Limb (tissue), 2 donors: ENCODE data around the gene ROR1.

Experiments used
- DNase-seq, 2 donors: peaks; one replicate each; pipeline ENCODE4 v3.0.0-alpha.2; 2016; ENCODE audit errors: extremely low spot score in 2 of 2

Gene ROR1

GRCh38 chr1:63969441-63969901, 195.7 kb downstream of the ROR1 start:
- DNase-seq = no peak

GRCh38 chr1:63971557-63971956, 197.7 kb downstream of the ROR1 start:
- no peak for DNase-seq

GRCh38 chr1:63973005-63973419, 199.2 kb downstream of the ROR1 start:
- no peak for DNase-seq

GRCh38 chr1:63974966-63975365, 201.1 kb downstream of the ROR1 start:
- no peak for DNase-seq

- no peak for DNase-seq
Measured at GRCh38 chr1:63975481-63975880, 201.7 kb downstream of the ROR1 start.

GRCh38 chr1:63976006-63976405, 202.2 kb downstream of the ROR1 start:
- no peak for DNase-seq

- no peak for DNase-seq
Measured at GRCh38 chr1:63977466-63977865, 203.6 kb downstream of the ROR1 start.

GRCh38 chr1:63980740-63981407, 207.1 kb downstream of the ROR1 start:
- no peak for DNase-seq

- no peak for DNase-seq
Measured at GRCh38 chr1:63981408-63981773, 207.6 kb downstream of the ROR1 start.

- DNase-seq = no peak
Measured at GRCh38 chr1:63982201-63982600, 208.4 kb downstream of the ROR1 start.

GRCh38 chr1:63983391-63984256, 209.8 kb downstream of the ROR1 start:
- DNase-seq = no peak

GRCh38 chr1:63984257-63984929, 210.6 kb downstream of the ROR1 start:
- peak in 1 of 2 donors; percentile 65 for DNase-seq

- no peak for DNase-seq
Measured at GRCh38 chr1:63984930-63985290, 211.1 kb downstream of the ROR1 start.

GRCh38 chr1:63987014-63987627, 213.3 kb downstream of the ROR1 start:
- DNase-seq = no peak

GRCh38 chr1:63987628-63988024, 213.8 kb downstream of the ROR1 start:
- DNase-seq = no peak

- DNase-seq = no peak
Measured at GRCh38 chr1:63988941-63989340, 215.1 kb downstream of the ROR1 start.

- no peak for DNase-seq
Measured at GRCh38 chr1:63991685-63992084, 217.9 kb downstream of the ROR1 start.

- DNase-seq = peak in 1 of 2 donors; percentile 27
Measured at GRCh38 chr1:64000021-64000420, 226.2 kb downstream of the ROR1 start.

- no peak for DNase-seq
Measured at GRCh38 chr1:64001038-64001437, 227.2 kb downstream of the ROR1 start.

GRCh38 chr1:64004451-64005025, 230.7 kb downstream of the ROR1 start:
- no peak for DNase-seq

- DNase-seq = no peak
Measured at GRCh38 chr1:64005801-64006200, 232.0 kb downstream of the ROR1 start.
